HepG2 (cell line): ENCODE measurements around the gene ITPK1. TPM values are rescaled to one million over a fixed set of nuclear protein-coding genes. Genes with fewer than 3 reads are reported as not detected.

Source experiments
- GTF3A ChIP-seq: sonication (generic); formaldehyde crosslinking; conservative IDR thresholded peaks from 2 replicates; pipeline ENCODE4 v1.4.0; 2020; ENCODE audit warnings: mild to moderate bottlenecking, missing genetic modification reagents
- MLX ChIP-seq: IDR thresholded peaks from 2 replicates; pipeline ENCODE4 v1.6.1; 2016
- SRSF4 ChIP-seq: fragments of 200-400 bp; formaldehyde crosslinking; IDR thresholded peaks from one replicate; pipeline ENCODE4 v1.6.1; 2018; ENCODE audit warnings: mild to moderate bottlenecking, low read depth, low read length, moderate library complexity; ENCODE audit not compliant: poor library complexity, severe bottlenecking
- TFDP2 ChIP-seq: sonication (generic); formaldehyde crosslinking; IDR thresholded peaks from 2 replicates; pipeline ENCODE4 v1.4.0; 2020; ENCODE audit warnings: missing genetic modification reagents
- ZHX1 ChIP-seq: sonication (generic); formaldehyde crosslinking; IDR thresholded peaks from 2 replicates; pipeline ENCODE4 v1.8.1; 2022; ENCODE audit warnings: low read depth, mild to moderate bottlenecking, missing genetic modification reagents
- ZNF496 ChIP-seq: sonication (generic); formaldehyde crosslinking; IDR thresholded peaks from 2 replicates; pipeline ENCODE4 v1.8.1; 2023; ENCODE audit warnings: mild to moderate bottlenecking, moderate library complexity, missing genetic modification reagents; ENCODE audit not compliant: insufficient replicate concordance
- ZXDC ChIP-seq: sonication (generic); formaldehyde crosslinking; IDR thresholded peaks from 2 replicates; pipeline ENCODE4 v1.5.0; 2020; ENCODE audit warnings: mild to moderate bottlenecking, missing genetic modification reagents
- polyA plus RNA-seq, 8 experiments: library from polyadenylated mRNA; depleted of rRNA in 3 of 8; stranded (reverse) in 7 of 8; unstranded in 1 of 8; fragments of >200 nt; fragmentation: Illumina TruSeq in 4 of 8; extraction: Trizol in 4 of 8; gene quantifications; 2 replicates each; pipeline versions ENCODE4 v1.2.1 to v1.2.3, GENCODE V29; 2011 to 2016; ENCODE audit warnings: low read depth in 4 of 8, missing spikeins in 1 of 8, mixed read lengths in 1 of 8; ENCODE audit not compliant: insufficient read depth in 1 of 8
- total RNA-seq, 5 experiments: library from RNA; depleted of rRNA; stranded (reverse); fragments of >200 nt; fragmentation: Illumina TruSeq; extraction: Trizol; gene quantifications; 2 replicates each; pipeline ENCODE4 v1.2.3, GENCODE V29; 2016; ENCODE audit warnings: low read depth in 1 of 5

The ITPK1 gene
- total and polyA plus RNA-seq, 2 of the 13 experiments (the other 11 are each of a cell fraction or from before 2014, with no cell fraction given): 20.5 to 47.5 TPM

GRCh38 chr14:93092606-93093556, 22.8 kb downstream of the ITPK1 start (continued):
- TF ChIP-seq SRSF4 (no peak), MLX (CRISPR knock-in tag) (no peak), GTF3A (CRISPR knock-in tag) (no peak), ZHX1 (no peak), ZNF496 (no peak), TFDP2 (CRISPR knock-in tag) (no peak), ZXDC (no peak)
